Measurements from ENCODE around the gene CHD2.

CHD2 gene

GRCh38 chr15:93040288-93041158 lies 140.4 kb downstream of the CHD2 start:
- DNase-seq (ENCODE audit: insufficient read length, low spot score), result no peak
- FAIRE-seq, result no peak
- TF ChIP-seq TAF1 (IDR thresholded peaks at IDR 0.05; ENCODE audit: low read depth, low read length) (no peak), POLR2A (IDR thresholded peaks at IDR 0.05; ENCODE audit: low read depth, low read length) (no peak), SPI1 (IDR thresholded peaks at IDR 0.05; ENCODE audit: low read depth, low read length) (peak; percentile 80), PAX5 (IDR thresholded peaks at IDR 0.05; ENCODE audit: insufficient read depth, low read length, severe bottlenecking) (no peak)

GRCh38 chr15:93041159-93041547 lies 141.0 kb downstream of the CHD2 start:
- TF ChIP-seq POU2F2 (IDR thresholded peaks at IDR 0.05; ENCODE audit: low read depth, low read length), result no peak
- FAIRE-seq (no peak), DNase-seq (ENCODE audit: insufficient read length, low spot score) (no peak)

GRCh38 chr15:93042211-93042610 lies 142.1 kb downstream of the CHD2 start:
- DNase-seq (ENCODE audit: insufficient read length, low spot score) (no peak), FAIRE-seq (no peak)
- TF ChIP-seq POLR2A (IDR thresholded peaks at IDR 0.05; ENCODE audit: low read depth, low read length), result no peak
- no peak for TF ChIP-seq SPI1 (IDR thresholded peaks at IDR 0.05; ENCODE audit: low read depth, low read length)
- no peak for TF ChIP-seq TAF1 (IDR thresholded peaks at IDR 0.05; ENCODE audit: low read depth, low read length)
- no peak for TF ChIP-seq POU2F2 (IDR thresholded peaks at IDR 0.05; ENCODE audit: low read depth, low read length)
- TF ChIP-seq POLR2AphosphoS5 (IDR thresholded peaks at IDR 0.05; ENCODE audit: low read depth, low read length), result no peak
- no peak for TF ChIP-seq PAX5 (IDR thresholded peaks at IDR 0.05; ENCODE audit: insufficient read depth, low read length, severe bottlenecking)

- DNase-seq (ENCODE audit: insufficient read length, low spot score), result no peak
- no peak for TF ChIP-seq TAF1 (IDR thresholded peaks at IDR 0.05; ENCODE audit: low read depth, low read length)
- no peak for TF ChIP-seq POU2F2 (IDR thresholded peaks at IDR 0.05; ENCODE audit: low read depth, low read length)
- no peak for TF ChIP-seq POLR2AphosphoS5 (IDR thresholded peaks at IDR 0.05; ENCODE audit: low read depth, low read length)
- no peak for TF ChIP-seq PAX5 (IDR thresholded peaks at IDR 0.05; ENCODE audit: insufficient read depth, low read length, severe bottlenecking)
- TF ChIP-seq SPI1 (IDR thresholded peaks at IDR 0.05; ENCODE audit: low read depth, low read length), result no peak
- no peak for TF ChIP-seq POLR2A (IDR thresholded peaks at IDR 0.05; ENCODE audit: low read depth, low read length)
- FAIRE-seq, result no peak
Observed at GRCh38 chr15:93042691-93043378, 142.7 kb downstream of the CHD2 start.

GRCh38 chr15:93043621-93044300 lies 143.6 kb downstream of the CHD2 start:
- no peak for TF ChIP-seq SPI1 (IDR thresholded peaks at IDR 0.05; ENCODE audit: low read depth, low read length)
- TF ChIP-seq PAX5 (IDR thresholded peaks at IDR 0.05; ENCODE audit: insufficient read depth, low read length, severe bottlenecking), result no peak
- TF ChIP-seq POLR2AphosphoS5 (IDR thresholded peaks at IDR 0.05; ENCODE audit: low read depth, low read length), result no peak
- TF ChIP-seq POLR2A (IDR thresholded peaks at IDR 0.05; ENCODE audit: low read depth, low read length), result no peak
- no peak for TF ChIP-seq TAF1 (IDR thresholded peaks at IDR 0.05; ENCODE audit: low read depth, low read length)
- TF ChIP-seq POU2F2 (IDR thresholded peaks at IDR 0.05; ENCODE audit: low read depth, low read length), result no peak
- FAIRE-seq, result no peak
- no peak for DNase-seq (ENCODE audit: insufficient read length, low spot score)

- DNase-seq (ENCODE audit: insufficient read length, low spot score) (no peak), FAIRE-seq (no peak)
- TF ChIP-seq POLR2A (IDR thresholded peaks at IDR 0.05; ENCODE audit: low read depth, low read length), result no peak
- no peak for TF ChIP-seq POU2F2 (IDR thresholded peaks at IDR 0.05; ENCODE audit: low read depth, low read length)
- TF ChIP-seq SPI1 (IDR thresholded peaks at IDR 0.05; ENCODE audit: low read depth, low read length), result no peak
- no peak for TF ChIP-seq POLR2AphosphoS5 (IDR thresholded peaks at IDR 0.05; ENCODE audit: low read depth, low read length)
- no peak for TF ChIP-seq PAX5 (IDR thresholded peaks at IDR 0.05; ENCODE audit: insufficient read depth, low read length, severe bottlenecking)
- TF ChIP-seq TAF1 (IDR thresholded peaks at IDR 0.05; ENCODE audit: low read depth, low read length), result no peak
Observed at GRCh38 chr15:93044301-93045190, 144.4 kb downstream of the CHD2 start.

- no peak for FAIRE-seq
- TF ChIP-seq SPI1 (IDR thresholded peaks at IDR 0.05; ENCODE audit: low read depth, low read length), result no peak
- no peak for DNase-seq (ENCODE audit: insufficient read length, low spot score)
Observed at GRCh38 chr15:93045191-93045785, 145.2 kb downstream of the CHD2 start.

- TF ChIP-seq POLR2A (IDR thresholded peaks at IDR 0.05; ENCODE audit: low read depth, low read length) (no peak), POU2F2 (IDR thresholded peaks at IDR 0.05; ENCODE audit: low read depth, low read length) (no peak), PAX5 (IDR thresholded peaks at IDR 0.05; ENCODE audit: insufficient read depth, low read length, severe bottlenecking) (no peak), SPI1 (IDR thresholded peaks at IDR 0.05; ENCODE audit: low read depth, low read length) (no peak), POLR2AphosphoS5 (IDR thresholded peaks at IDR 0.05; ENCODE audit: low read depth, low read length) (no peak), TAF1 (IDR thresholded peaks at IDR 0.05; ENCODE audit: low read depth, low read length) (no peak)
- FAIRE-seq (no peak), DNase-seq (ENCODE audit: insufficient read length, low spot score) (no peak)
Observed at GRCh38 chr15:93046120-93046519, 146.0 kb downstream of the CHD2 start.

- no peak for FAIRE-seq
- TF ChIP-seq SPI1 (IDR thresholded peaks at IDR 0.05; ENCODE audit: low read depth, low read length) (no peak), POU2F2 (IDR thresholded peaks at IDR 0.05; ENCODE audit: low read depth, low read length) (no peak), POLR2AphosphoS5 (IDR thresholded peaks at IDR 0.05; ENCODE audit: low read depth, low read length) (no peak), TAF1 (IDR thresholded peaks at IDR 0.05; ENCODE audit: low read depth, low read length) (no peak), POLR2A (IDR thresholded peaks at IDR 0.05; ENCODE audit: low read depth, low read length) (no peak), PAX5 (IDR thresholded peaks at IDR 0.05; ENCODE audit: insufficient read depth, low read length, severe bottlenecking) (no peak)
- DNase-seq (ENCODE audit: insufficient read length, low spot score), result no peak
Observed at GRCh38 chr15:93046721-93047120, 146.6 kb downstream of the CHD2 start.
